Naive thymus-derived CD8-positive, alpha-beta T cell (primary cell): ENCODE data around the gene ANKS1B. TPM values are rescaled to one million over a fixed set of nuclear protein-coding genes. Genes with fewer than 3 reads are reported as not detected.
"Not testable (repeated sequence)": the region's sequence is repeated elsewhere in the genome, so short reads cannot be mapped to it uniquely, and the experiment has no call there.

Experiments
- ATAC-seq, 2 donors: fragments of 150-1000 bp; cut with Tn5 transposase in 1 of 2; sonication (Bioruptor Pico), chemical (Tn5 transposase) in 1 of 2; 1 replicate in 1 of 2; 2 replicates in 1 of 2; pipeline ENCODE4 v1.10.0; 2021; ENCODE audit warnings: mild to moderate bottlenecking in 2 of 2, moderate library complexity in 2 of 2
- POLR2A ChIA-PET: fragments of 350-600 bp; sonication (Branson Sonifier 250); formaldehyde crosslinking; loops from one replicate; lab custom pipeline; 2021; ENCODE audit warnings: antibody characterized with exemption; lab: Charles Lee
- DNase-seq, 10 donors: peaks; one replicate each; pipeline versions ENCODE4 v3.0.0 to v3.0.0-alpha.2; 2020 to 2022
- H3K27ac Mint-ChIP-seq, 10 donors: one replicate each; pipeline ENCODE4 v1.8.0; 2020 to 2022; ENCODE audit warnings: mild to moderate bottlenecking in 10 of 10, mixed read lengths in 10 of 10, moderate library complexity in 4 of 10, inconsistent platforms in 1 of 10
- H3K27me3 Mint-ChIP-seq, 5 donors: one replicate each; pipeline ENCODE4 v1.8.0; 2021 to 2022; ENCODE audit warnings: mixed read lengths in 5 of 5
- H3K36me3 Mint-ChIP-seq, 3 donors: one replicate each; pipeline ENCODE4 v1.8.0; 2020 to 2022; ENCODE audit warnings: mixed read lengths in 3 of 3, mild to moderate bottlenecking in 2 of 3, inconsistent platforms in 1 of 3
- H3K4me1 Mint-ChIP-seq, 4 donors: one replicate each; pipeline ENCODE4 v1.8.0; 2021 to 2022; ENCODE audit warnings: mixed read lengths in 4 of 4
- H3K4me3 Mint-ChIP-seq, 10 donors: one replicate each; pipeline ENCODE4 v1.8.0; 2020 to 2022; ENCODE audit warnings: mild to moderate bottlenecking in 10 of 10, mixed read lengths in 10 of 10, moderate library complexity in 6 of 10, inconsistent platforms in 1 of 10
- H3K9me3 Mint-ChIP-seq, 9 donors: one replicate each; pipeline ENCODE4 v1.8.0; 2020 to 2022; ENCODE audit warnings: mixed read lengths in 9 of 9, mild to moderate bottlenecking in 3 of 9, inconsistent platforms in 1 of 9, moderate library complexity in 1 of 9
- polyA plus RNA-seq, 3 donors: library from polyadenylated mRNA; unstranded; fragments of 300-500 nt; fragmentation: Illumina TruSeq; gene quantifications; one replicate each; pipeline ENCODE4 v1.2.3, GENCODE V29; 2021
- total RNA-seq, 8 experiments: library from RNA in 2 of 8; stranded (reverse) in 2 of 8; gene quantifications; one replicate each; pipeline ENCODE4 v1.2.3 and lab custom pipeline; 2021 to 2026

The ANKS1B gene
- total and polyA plus RNA-seq, 5 experiments from 2014 or later: not detected

GRCh38 chr12:98970950-98971349 is 1013.8 kb downstream of the ANKS1B start:
- no peaks in the 10 kb centered on the region for H3K36me3 Mint-ChIP-seq
- POLR2A ChIA-PET: no interaction called here
- no peak for DNase-seq
- no peak for ATAC-seq
- peaks cover 0 to 5% (median 0%) of the 10 kb centered on the region in 5 donors for H3K27me3 Mint-ChIP-seq
- H3K4me1 Mint-ChIP-seq: no peaks in the 10 kb centered on the region
- H3K9me3 Mint-ChIP-seq: peaks cover 0 to 12% (median 0%) of the 10 kb centered on the region in 9 donors
- H3K27ac Mint-ChIP-seq: no peak overlapping the region
- no peak overlapping the region for H3K4me3 Mint-ChIP-seq

GRCh38 chr12:98970210-98970609 is 1014.5 kb downstream of the ANKS1B start:
- Mint-ChIP-seq H3K27ac (no peak overlapping the region), H3K9me3 (peaks cover 0 to 12% (median 0%) of the 10 kb centered on the region in 9 donors), H3K36me3 (no peaks in the 10 kb centered on the region), H3K27me3 (peaks cover 0 to under 1% (median 0%) of the 10 kb centered on the region in 5 donors), H3K4me3 (no peak overlapping the region), H3K4me1 (no peaks in the 10 kb centered on the region)
- DNase-seq (no peak), ATAC-seq (no peak)
- POLR2A ChIA-PET: no interaction called here

GRCh38 chr12:98968896-98969295 is 1015.8 kb downstream of the ANKS1B start:
- H3K36me3 Mint-ChIP-seq: no peaks in the 10 kb centered on the region
- POLR2A ChIA-PET: no interaction called here
- H3K4me3 Mint-ChIP-seq: no peak overlapping the region
- ATAC-seq (no peak), DNase-seq (no peak)
- peaks cover 0 to 12% (median 3%) of the 10 kb centered on the region in 9 donors for H3K9me3 Mint-ChIP-seq
- H3K4me1 Mint-ChIP-seq: no peaks in the 10 kb centered on the region
- no peaks in the 10 kb centered on the region for H3K27me3 Mint-ChIP-seq
- H3K27ac Mint-ChIP-seq: no peak overlapping the region

GRCh38 chr12:98957135-98957534 is 1027.6 kb downstream of the ANKS1B start:
- H3K27ac Mint-ChIP-seq, POLR2A ChIA-PET, H3K4me1 Mint-ChIP-seq, DNase-seq, H3K4me3 Mint-ChIP-seq, ATAC-seq, H3K36me3 Mint-ChIP-seq: not testable (repeated sequence)
- Mint-ChIP-seq H3K27me3 (peaks cover 4 to 20% (median 14%) of the 10 kb centered on the region in 5 donors), H3K9me3 (peaks cover 2 to 26% (median 14%) of the 10 kb centered on the region in 9 donors)

- Mint-ChIP-seq H3K4me1 (no peaks in the 10 kb centered on the region), H3K36me3 (peaks cover 0 to under 1% (median 0%) of the 10 kb centered on the region in 3 donors), H3K27ac (no peak overlapping the region), H3K9me3 (peaks cover 0 to 9% (median 3%) of the 10 kb centered on the region in 9 donors), H3K27me3 (peaks cover 4 to 25% (median 18%) of the 10 kb centered on the region in 5 donors), H3K4me3 (no peak overlapping the region)
- POLR2A ChIA-PET: no interaction called here
- DNase-seq: no peak
- ATAC-seq: no peak
These were observed 1029.5 kb downstream of the ANKS1B start for GRCh38 chr12:98955284-98955683.

GRCh38 chr12:98954506-98954905 is 1030.2 kb downstream of the ANKS1B start:
- H3K27ac Mint-ChIP-seq: no peak overlapping the region
- no peaks in the 10 kb centered on the region for H3K4me1 Mint-ChIP-seq
- POLR2A ChIA-PET: no interaction called here
- DNase-seq (no peak), ATAC-seq (no peak)
- no peaks in the 10 kb centered on the region for H3K36me3 Mint-ChIP-seq
- peaks cover 4 to 25% (median 18%) of the 10 kb centered on the region in 5 donors for H3K27me3 Mint-ChIP-seq
- no peak overlapping the region for H3K4me3 Mint-ChIP-seq
- peaks cover 0 to 6% (median 0%) of the 10 kb centered on the region in 9 donors for H3K9me3 Mint-ChIP-seq

- no peak for ATAC-seq
- POLR2A ChIA-PET: no interaction called here
- Mint-ChIP-seq H3K4me1 (no peaks in the 10 kb centered on the region), H3K27ac (no peak overlapping the region), H3K27me3 (peaks cover 4 to 21% (median 14%) of the 10 kb centered on the region in 5 donors), H3K9me3 (peaks cover 0 to 10% (median 0%) of the 10 kb centered on the region in 9 donors), H3K4me3 (no peak overlapping the region), H3K36me3 (no peaks in the 10 kb centered on the region)
- no peak for DNase-seq
These were observed 1033.3 kb downstream of the ANKS1B start for GRCh38 chr12:98951406-98951805.

GRCh38 chr12:98948343-98948949 is 1036.3 kb downstream of the ANKS1B start:
- Mint-ChIP-seq H3K27ac (no peak overlapping the region), H3K9me3 (peaks cover 0 to 9% (median 0%) of the 10 kb centered on the region in 9 donors), H3K36me3 (no peaks in the 10 kb centered on the region), H3K4me3 (no peak overlapping the region), H3K4me1 (no peaks in the 10 kb centered on the region), H3K27me3 (peaks cover 0 to 10% (median 8%) of the 10 kb centered on the region in 5 donors)
- ATAC-seq (no peak), DNase-seq (no peak)
- POLR2A ChIA-PET: no interaction called here

GRCh38 chr12:98945864-98946263 is 1038.9 kb downstream of the ANKS1B start:
- DNase-seq (no peak), ATAC-seq (no peak)
- no peak overlapping the region for H3K27ac Mint-ChIP-seq
- peaks cover 0 to 4% (median 0%) of the 10 kb centered on the region in 9 donors for H3K9me3 Mint-ChIP-seq
- no peak overlapping the region for H3K4me3 Mint-ChIP-seq
- H3K4me1 Mint-ChIP-seq: no peaks in the 10 kb centered on the region
- no peaks in the 10 kb centered on the region for H3K36me3 Mint-ChIP-seq
- peaks cover 0 to 4% (median 2%) of the 10 kb centered on the region in 5 donors for H3K27me3 Mint-ChIP-seq
- POLR2A ChIA-PET: no interaction called here

GRCh38 chr12:98939926-98940325 is 1044.8 kb downstream of the ANKS1B start:
- no peak overlapping the region for H3K4me3 Mint-ChIP-seq
- ATAC-seq: no peak
- no peaks in the 10 kb centered on the region for H3K4me1 Mint-ChIP-seq

GRCh38 chr12:98939350-98939749 is 1045.4 kb downstream of the ANKS1B start:
- ATAC-seq: no peak
- Mint-ChIP-seq H3K27me3 (peaks cover 5 to 22% (median 14%) of the 10 kb centered on the region in 5 donors), H3K4me1 (no peaks in the 10 kb centered on the region), H3K9me3 (peaks cover 0 to 13% (median 5%) of the 10 kb centered on the region in 9 donors), H3K4me3 (no peak overlapping the region), H3K36me3 (peaks cover 0 to 4% (median 0%) of the 10 kb centered on the region in 3 donors), H3K27ac (no peak overlapping the region)
- POLR2A ChIA-PET: no interaction called here
- DNase-seq: no peak

More at GRCh38 chr12:98939926-98940325, 1044.8 kb downstream of the ANKS1B start:
- no peak overlapping the region for H3K27ac Mint-ChIP-seq
- H3K36me3 Mint-ChIP-seq: peaks cover 0 to 4% (median 0%) of the 10 kb centered on the region in 3 donors
- POLR2A ChIA-PET: no interaction called here
- no peak for DNase-seq
- peaks cover 5 to 22% (median 14%) of the 10 kb centered on the region in 5 donors for H3K27me3 Mint-ChIP-seq
- peaks cover 0 to 10% (median 5%) of the 10 kb centered on the region in 9 donors for H3K9me3 Mint-ChIP-seq

- no peak overlapping the region for H3K4me3 Mint-ChIP-seq
- POLR2A ChIA-PET: no interaction called here
These were observed 1048.9 kb downstream of the ANKS1B start for GRCh38 chr12:98935847-98936246.

GRCh38 chr12:98922871-98923270 is 1061.9 kb downstream of the ANKS1B start:
- DNase-seq: no peak
- no peak for ATAC-seq
- Mint-ChIP-seq H3K27me3 (peaks cover 4 to 44% (median 23%) of the 10 kb centered on the region in 5 donors), H3K9me3 (peaks cover 0 to 16% (median 3%) of the 10 kb centered on the region in 9 donors), H3K4me1 (no peaks in the 10 kb centered on the region), H3K27ac (no peak overlapping the region), H3K36me3 (peaks cover 0 to 5% (median 2%) of the 10 kb centered on the region in 3 donors), H3K4me3 (no peak overlapping the region)
- POLR2A ChIA-PET: no interaction called here

More at GRCh38 chr12:98935847-98936246, 1048.9 kb downstream of the ANKS1B start:
- DNase-seq: no peak
- Mint-ChIP-seq H3K27ac (no peak overlapping the region), H3K36me3 (peaks cover 0 to 4% (median 0%) of the 10 kb centered on the region in 3 donors), H3K9me3 (peaks cover 0 to 17% (median 5%) of the 10 kb centered on the region in 9 donors), H3K4me1 (no peaks in the 10 kb centered on the region), H3K27me3 (peaks cover 2 to 22% (median 15%) of the 10 kb centered on the region in 5 donors)
- no peak for ATAC-seq
